ENCODE measurements around the gene ZBTB42.

The ZBTB42 gene

GRCh38 chr14:104843442-104844305, 42.8 kb downstream of the ZBTB42 start:
- DNase-seq (ENCODE audit: low spot score) = no peak

- no peak for DNase-seq (ENCODE audit: low spot score)
Observed at GRCh38 chr14:104844306-104845032, 43.6 kb downstream of the ZBTB42 start.

- no peak for DNase-seq (ENCODE audit: low spot score)
Observed at GRCh38 chr14:104845033-104845666, 44.2 kb downstream of the ZBTB42 start.

GRCh38 chr14:104845834-104846441, 45.0 kb downstream of the ZBTB42 start:
- no peak for DNase-seq (ENCODE audit: low spot score)

GRCh38 chr14:104852280-104852663, 51.4 kb downstream of the ZBTB42 start:
- DNase-seq (ENCODE audit: low spot score) = no peak
